Keratinocyte (primary cell): Measurements from ENCODE around the gene FAM193B.
A peak's percentile ranks its signal among the peaks of the same experiment; 100 is the strongest.

Source experiments
- CTCF ChIP-seq, 3 experiments: IDR thresholded peaks in 1 of 3; conservative IDR thresholded peaks in 1 of 3; optimal IDR thresholded peaks in 1 of 3; 2 replicates in 2 of 3; 3 replicates in 1 of 3; pipeline versions ENCODE3 to v1.5.1; 2011; ENCODE audit warnings: low read length in 3 of 3, mild to moderate bottlenecking in 3 of 3, moderate library complexity in 2 of 3, control low read depth in 1 of 3, inconsistent platforms in 1 of 3; ENCODE audit not compliant: insufficient read depth in 2 of 3; ENCODE audit errors: extremely low read depth in 1 of 3
- EZH2 ChIP-seq: IDR thresholded peaks from one replicate; pipeline ENCODE4 v1.6.1; 2012; ENCODE audit warnings: inconsistent platforms, mild to moderate bottlenecking, low read length, moderate library complexity

GRCh38 chr5:177491429-177491945 is 62.9 kb downstream of the FAM193B start:
- peak in 2 of 3 experiments; percentile 54 to 67 for TF ChIP-seq CTCF (optimal IDR thresholded peaks at IDR 0.05 in 1 of 3, IDR thresholded peaks at IDR 0.05 in 1 of 3, conservative IDR thresholded peaks at IDR 0.05 in 1 of 3; ENCODE audit: extremely low read depth in 1 of 3, insufficient read depth in 2 of 3, low read length in 3 of 3)
- TF ChIP-seq EZH2: no peak
